ENCODE data around the gene SCAANT1. TPM values are rescaled to one million over a fixed set of nuclear protein-coding genes. Genes with fewer than 3 reads are reported as not detected.

The SCAANT1 gene
- total RNA-seq, 1 donor from 2014 or later: not detected

DNA sequence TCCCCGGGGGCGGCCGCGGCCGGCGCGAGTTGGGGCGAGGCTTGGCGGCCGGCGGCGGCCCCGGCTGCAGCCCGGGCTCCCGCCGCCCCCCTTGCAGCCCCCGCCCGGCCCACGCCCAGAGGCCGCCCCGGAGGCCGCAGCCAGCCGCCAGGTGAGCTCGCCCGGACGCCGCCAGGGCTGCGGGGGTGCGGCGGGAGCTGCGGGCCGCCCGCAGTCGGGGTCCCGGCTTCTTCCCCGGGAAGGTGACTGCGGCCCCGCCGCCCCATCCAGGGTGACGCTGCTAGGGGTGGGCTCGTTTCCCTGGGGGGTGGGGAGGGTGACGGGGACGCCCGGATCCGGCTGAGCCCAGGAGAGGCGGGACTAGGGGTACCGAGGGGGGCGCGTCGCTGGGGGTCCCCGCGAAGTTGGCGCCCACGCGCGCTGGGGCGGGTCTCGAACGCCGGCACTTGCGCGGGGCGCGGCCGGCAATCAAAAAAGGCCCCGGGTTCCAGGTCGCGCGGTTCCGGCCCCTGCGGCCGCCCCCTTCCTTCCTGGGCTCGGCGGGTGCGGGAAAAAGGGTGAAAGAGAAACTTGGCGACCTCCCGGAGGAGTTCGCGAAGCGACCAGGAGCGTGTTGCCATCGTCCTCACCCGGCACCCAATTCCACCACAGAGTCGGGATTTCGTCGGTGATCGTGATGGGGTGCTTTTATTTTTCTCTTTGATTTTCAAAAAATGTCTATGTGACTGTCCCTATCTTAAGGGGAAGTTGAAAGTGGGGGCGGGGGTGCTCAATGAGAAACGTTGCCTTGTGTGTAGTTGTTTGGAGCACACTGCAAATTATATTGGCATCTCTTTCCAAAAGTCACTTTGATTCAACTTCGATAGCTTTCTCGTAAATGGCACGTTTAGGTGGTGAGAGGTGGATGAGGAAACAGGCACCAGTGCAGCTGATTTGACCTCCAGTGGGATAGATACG lies 47.9 kb downstream of the SCAANT1 start:
- Mint-ChIP-seq H3K9me3 (ENCODE audit: unreplicated experiment) (no peaks in the 10 kb centered on the region), H3K27me3 (ENCODE audit: unreplicated experiment) (peaks cover 12% of the 10 kb centered on the region), H3K4me1 (ENCODE audit: unreplicated experiment) (peaks cover 31% of the 10 kb centered on the region), H3K36me3 (ENCODE audit: low read depth, unreplicated experiment) (peaks cover 14% of the 10 kb centered on the region), H3K4me3 (ENCODE audit: unreplicated experiment) (peak overlapping the region; percentile 94), H3K27ac (ENCODE audit: unreplicated experiment) (peak overlapping the region; percentile 91)
- no peak for TF ChIP-seq CTCF (IDR thresholded peaks at IDR 0.05; ENCODE audit: unreplicated experiment)
- peak; percentile 29 for DNase-seq (ENCODE audit: low spot score)

- no peak for TF ChIP-seq CTCF (IDR thresholded peaks at IDR 0.05; ENCODE audit: unreplicated experiment)
- Mint-ChIP-seq H3K27ac (ENCODE audit: unreplicated experiment) (peak within 1 kb of the TSS; percentile 91), H3K36me3 (ENCODE audit: low read depth, unreplicated experiment) (peaks cover 14% of the 10 kb centered on the region), H3K9me3 (ENCODE audit: unreplicated experiment) (no peaks in the 10 kb centered on the region), H3K4me1 (ENCODE audit: unreplicated experiment) (peaks cover 31% of the 10 kb centered on the region), H3K27me3 (ENCODE audit: unreplicated experiment) (peaks cover 12% of the 10 kb centered on the region), H3K4me3 (ENCODE audit: unreplicated experiment) (peak within 1 kb of the TSS; percentile 97)
- peak; percentile 64 for DNase-seq (ENCODE audit: low spot score)
These were observed 48.8 kb downstream of the SCAANT1 start, which contains the start of the genes ATXN7 and THOC7 for GRCh38 chr3:63863150-63864007. Gene ATXN7 (plus strand): TSS chr3:63863867. CDS start chr3:63912599, 48,732 bp downstream. Gene THOC7 (minus strand): TSS chr3:63863805. CDS start chr3:63863790, 15 bp downstream.

- Mint-ChIP-seq H3K27ac (ENCODE audit: unreplicated experiment) (peak overlapping the region; percentile 85), H3K4me3 (ENCODE audit: unreplicated experiment) (peak overlapping the region; percentile 97), H3K4me1 (ENCODE audit: unreplicated experiment) (peaks cover 31% of the 10 kb centered on the region), H3K27me3 (ENCODE audit: unreplicated experiment) (peaks cover 12% of the 10 kb centered on the region), H3K9me3 (ENCODE audit: unreplicated experiment) (no peaks in the 10 kb centered on the region), H3K36me3 (ENCODE audit: low read depth, unreplicated experiment) (peaks cover 14% of the 10 kb centered on the region)
- no peak for DNase-seq (ENCODE audit: low spot score)
- TF ChIP-seq CTCF (IDR thresholded peaks at IDR 0.05; ENCODE audit: unreplicated experiment): no peak
These were observed 49.4 kb downstream of the SCAANT1 start for GRCh38 chr3:63862804-63863149.

Other genes starting within 250 kb of the SCAANT1 start
- gene C3orf49, start 93.1 kb downstream of the SCAANT1 start, total RNA-seq (ENCODE audit: unreplicated experiment): not detected
- 47.3 TPM for gene THOC7, start 48.6 kb downstream of the SCAANT1 start, total RNA-seq (ENCODE audit: unreplicated experiment)
- gene ATXN7, start 48.5 kb downstream of the SCAANT1 start, total RNA-seq (ENCODE audit: unreplicated experiment): 21.0 TPM
- 87.0 TPM for gene PSMD6, start 111.1 kb upstream of the SCAANT1 start, total RNA-seq (ENCODE audit: unreplicated experiment)

Measured in endothelial cell (in vitro differentiated cells).